Superior temporal gyrus (tissue), 1 donor: Measurements from ENCODE around the gene DNAH17.
"Not testable (repeated sequence)": the region's sequence is repeated elsewhere in the genome, so short reads cannot be mapped to it uniquely, and the experiment has no call there.

Source experiments
- DNase-seq: peaks from one replicate; pipeline ENCODE4 v3.0.0-alpha.2; 2016; ENCODE audit errors: extremely low spot score

Gene DNAH17

GRCh38 chr17:78477913-78478756 lies 99.1 kb downstream of the DNAH17 start:
- no peak for DNase-seq

- DNase-seq = no peak
These were observed 100.2 kb downstream of the DNAH17 start for GRCh38 chr17:78476973-78477372.

GRCh38 chr17:78476149-78476548 lies 101.0 kb downstream of the DNAH17 start:
- no peak for DNase-seq

GRCh38 chr17:78475211-78475610 lies 102.0 kb downstream of the DNAH17 start:
- no peak for DNase-seq

GRCh38 chr17:78474614-78475146 lies 102.5 kb downstream of the DNAH17 start:
- no peak for DNase-seq

GRCh38 chr17:78473951-78474613 lies 103.1 kb downstream of the DNAH17 start:
- DNase-seq = no peak

GRCh38 chr17:78472035-78472905 lies 104.9 kb downstream of the DNAH17 start:
- no peak for DNase-seq

- no peak for DNase-seq
These were observed 105.6 kb downstream of the DNAH17 start for GRCh38 chr17:78471635-78472034.

- no peak for DNase-seq
These were observed 107.8 kb downstream of the DNAH17 start for GRCh38 chr17:78469443-78469842.

- no peak for DNase-seq
These were observed 108.8 kb downstream of the DNAH17 start for GRCh38 chr17:78468366-78468765.

- DNase-seq = no peak
These were observed 110.1 kb downstream of the DNAH17 start for GRCh38 chr17:78466786-78467715.

- DNase-seq = not testable (repeated sequence)
These were observed 110.9 kb downstream of the DNAH17 start for GRCh38 chr17:78466109-78466785.

GRCh38 chr17:78462148-78462547 lies 115.0 kb downstream of the DNAH17 start:
- no peak for DNase-seq

GRCh38 chr17:78461799-78462053 lies 115.5 kb downstream of the DNAH17 start:
- DNase-seq = no peak

- DNase-seq = no peak
These were observed 116.0 kb downstream of the DNAH17 start for GRCh38 chr17:78460951-78461798.

GRCh38 chr17:78460176-78460675 lies 117.0 kb downstream of the DNAH17 start:
- no peak for DNase-seq

GRCh38 chr17:78459696-78460095 lies 117.5 kb downstream of the DNAH17 start:
- no peak for DNase-seq

GRCh38 chr17:78458736-78459335 lies 118.4 kb downstream of the DNAH17 start:
- DNase-seq = peak; percentile 96

GRCh38 chr17:78458091-78458490 lies 119.1 kb downstream of the DNAH17 start:
- DNase-seq = peak; percentile 59
